CD14-positive monocyte (primary cell): ENCODE measurements around the gene DOCK4. TPM values are rescaled to one million over a fixed set of nuclear protein-coding genes. Genes with fewer than 3 reads are reported as not detected.

Experiments used
- DNase-seq, 3 donors: peaks; one replicate each; pipeline ENCODE4 v3.0.0-alpha.2; 2011 to 2022
- H2AFZ ChIP-seq: 2 replicates; pipeline ENCODE4 v1.6.0; 2012; ENCODE audit warnings: mild to moderate bottlenecking, low read depth, low read length, inconsistent platforms; ENCODE audit not compliant: insufficient read depth, poor library complexity, severe bottlenecking
- H3K27ac ChIP-seq, 2 donors: 1 replicate in 1 of 2; 2 replicates in 1 of 2; pipeline ENCODE4 v1.5.1; 2012 to 2013; ENCODE audit warnings: low read length in 2 of 2, control low read depth in 1 of 2, inconsistent platforms in 1 of 2, low read depth in 1 of 2, mild to moderate bottlenecking in 1 of 2
- H3K27me3 ChIP-seq, 2 donors: one replicate each; pipeline versions ENCODE4 v1.6.0 to v1.6.1; 2011 to 2013; ENCODE audit warnings: low read length in 2 of 2; ENCODE audit not compliant: control insufficient read depth in 2 of 2, insufficient read depth in 2 of 2
- H3K36me3 ChIP-seq, 2 donors: replicated peaks in 1 of 2; 1 replicate in 1 of 2; 2 replicates in 1 of 2; pipeline versions ENCODE4 v1.5.1 to v1.6.1; 2012 to 2013; ENCODE audit warnings: low read length in 2 of 2, control low read depth in 1 of 2, inconsistent platforms in 1 of 2, mild to moderate bottlenecking in 1 of 2; ENCODE audit not compliant: insufficient read depth in 2 of 2, control insufficient read depth in 1 of 2
- H3K4me1 ChIP-seq, 2 donors: 1 replicate in 1 of 2; 2 replicates in 1 of 2; pipeline versions ENCODE4 v1.5.1 to v1.6.1; 2012 to 2013; ENCODE audit warnings: low read length in 2 of 2, control low read depth in 1 of 2, inconsistent platforms in 1 of 2, mild to moderate bottlenecking in 1 of 2, moderate library complexity in 1 of 2; ENCODE audit not compliant: insufficient read depth in 2 of 2, control insufficient read depth in 1 of 2
- H3K4me2 ChIP-seq: replicated peaks from 2 replicates; pipeline ENCODE3; 2012; ENCODE audit warnings: low read length, moderate library complexity, mild to moderate bottlenecking; ENCODE audit not compliant: poor library complexity, severe bottlenecking; ENCODE audit errors: extremely low read depth
- H3K4me3 ChIP-seq, 3 experiments: fragments of 200-600 bp in 1 of 3; sonication (generic) in 1 of 3; replicated peaks in 1 of 3; 1 replicate in 2 of 3; 2 replicates in 1 of 3; pipeline ENCODE4 v1.5.1; 2011 to 2013; ENCODE audit warnings: low read length in 3 of 3, mild to moderate bottlenecking in 3 of 3, control low read depth in 2 of 3, low read depth in 2 of 3, inconsistent platforms in 1 of 3, moderate library complexity in 1 of 3
- H3K79me2 ChIP-seq: 2 replicates; pipeline ENCODE4 v1.6.0; 2012; ENCODE audit warnings: mild to moderate bottlenecking, control low read depth, inconsistent platforms, low read length, moderate library complexity; ENCODE audit not compliant: insufficient read depth
- H3K9ac ChIP-seq: 2 replicates; pipeline ENCODE4 v1.6.0; 2017; ENCODE audit warnings: low read length, mild to moderate bottlenecking; ENCODE audit not compliant: insufficient read depth, poor library complexity, severe bottlenecking
- H3K9me3 ChIP-seq, 2 donors: replicated peaks in 1 of 2; 1 replicate in 1 of 2; 2 replicates in 1 of 2; pipeline versions ENCODE4 v1.5.1 to v1.6.1; 2012 to 2013; ENCODE audit warnings: low read length in 2 of 2, control low read depth in 1 of 2; ENCODE audit not compliant: control insufficient read depth in 1 of 2, insufficient read depth in 1 of 2
- H4K20me1 ChIP-seq: 2 replicates; pipeline ENCODE4 v1.6.0; 2012; ENCODE audit warnings: mild to moderate bottlenecking, low read length, control low read depth, moderate library complexity; ENCODE audit not compliant: insufficient read depth
- H3K27ac Mint-ChIP-seq, 7 donors: one replicate each; pipeline ENCODE4 v1.8.0; 2020; ENCODE audit warnings: mild to moderate bottlenecking in 7 of 7, mixed read lengths in 7 of 7, moderate library complexity in 6 of 7, inconsistent platforms in 2 of 7
- H3K27me3 Mint-ChIP-seq, 3 donors: one replicate each; pipeline ENCODE4 v1.8.0; 2021 to 2022; ENCODE audit warnings: low read depth in 3 of 3, mild to moderate bottlenecking in 3 of 3, mixed read lengths in 3 of 3, moderate library complexity in 3 of 3, inconsistent platforms in 1 of 3
- H3K36me3 Mint-ChIP-seq, 2 donors: one replicate each; pipeline ENCODE4 v1.8.0; 2020; ENCODE audit warnings: mixed read lengths in 2 of 2, inconsistent platforms in 1 of 2, mild to moderate bottlenecking in 1 of 2
- H3K4me1 Mint-ChIP-seq: one replicate; pipeline ENCODE4 v1.8.0; 2020; ENCODE audit warnings: mild to moderate bottlenecking, mixed read lengths
- H3K4me3 Mint-ChIP-seq, 2 donors: one replicate each; pipeline ENCODE4 v1.8.0; 2020; ENCODE audit warnings: mild to moderate bottlenecking in 2 of 2, mixed read lengths in 2 of 2, moderate library complexity in 1 of 2
- H3K9me3 Mint-ChIP-seq, 7 donors: one replicate each; pipeline ENCODE4 v1.8.0; 2020 to 2022; ENCODE audit warnings: mixed read lengths in 7 of 7, mild to moderate bottlenecking in 6 of 7, moderate library complexity in 6 of 7, inconsistent platforms in 2 of 7
- CTCF ChIP-seq: fragments of 200-600 bp; IDR thresholded peaks from one replicate; pipeline ENCODE4 v1.8.0; 2022; ENCODE audit warnings: antibody characterized with exemption, mild to moderate bottlenecking
- WGBS: methylation state at CpG from one replicate; pipeline ENCODE4 v1.1.5; 2013; ENCODE audit warnings: missing lambda C conversion rate; ENCODE audit not compliant: insufficient coverage; 5-methylcytosine and 5-hydroxymethylcytosine counted together
- intact Hi-C, 2 donors: fragments of 100-400 bp; cut with micrococcal nuclease; formaldehyde crosslinking; loops; one replicate each; pipeline versions ENCODE4 v1.15.0 to v1.15.1; 2023
- polyA plus RNA-seq, 3 donors: library from polyadenylated mRNA; depleted of rRNA in 1 of 3; unstranded in 2 of 3; stranded (reverse) in 1 of 3; fragments of 300-500 nt in 2 of 3; fragments of >200 nt in 1 of 3; fragmentation: Illumina TruSeq in 2 of 3; gene quantifications; 1 replicate in 2 of 3; 2 replicates in 1 of 3; pipeline ENCODE4 v1.2.3, GENCODE V29; 2012 to 2021

The DOCK4 gene
- polyA plus RNA-seq, 3 donors = 1.3 to 5.0 (median 2.7) TPM

DNA sequence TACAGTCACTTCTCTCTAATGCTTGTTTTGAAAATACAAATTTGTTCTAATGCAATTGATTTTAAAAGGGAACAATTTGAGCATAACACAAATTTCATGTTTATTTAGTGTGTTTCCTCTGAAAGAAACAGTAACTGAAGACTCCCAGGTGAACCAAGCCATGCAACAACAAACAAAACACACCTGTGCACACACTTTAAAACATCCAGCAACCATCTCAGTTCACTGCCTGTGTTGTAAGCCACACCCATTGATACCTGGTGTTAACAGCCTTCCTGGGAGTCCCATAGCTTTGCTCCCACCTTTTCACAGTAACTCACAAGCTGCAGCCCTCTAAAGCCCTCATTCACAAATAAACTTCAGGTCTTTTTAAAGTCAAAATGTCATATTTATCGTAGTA lies 89.3 kb downstream of the DOCK4 start:
- Histone ChIP-seq H4K20me1 (no peaks in the 10 kb centered on the region), H3K4me3 (no peak overlapping the region), H3K36me3 (no peaks in the 10 kb centered on the region), H3K9me3 (no peaks in the 10 kb centered on the region), H3K4me2 (no peak overlapping the region), H3K27ac (no peak overlapping the region), H3K4me1 (peaks cover 0 to 7% of the 10 kb centered on the region in 2 donors), H2AFZ (no peak overlapping the region), H3K79me2 (no peaks in the 10 kb centered on the region), H3K9ac (no peak overlapping the region), H3K27me3 (no peaks in the 10 kb centered on the region)
- Mint-ChIP-seq H3K27ac (no peak overlapping the region), H3K4me3 (no peak overlapping the region), H3K4me1 (peaks cover 9% of the 10 kb centered on the region), H3K27me3 (peaks cover 0 to 4% (median 3%) of the 10 kb centered on the region in 3 donors), H3K9me3 (peaks cover 0 to 6% (median 0%) of the 10 kb centered on the region in 7 donors), H3K36me3 (no peaks in the 10 kb centered on the region)
- no peak for DNase-seq
- intact Hi-C loops = no loop called here
- TF ChIP-seq CTCF = no peak
- no CpG with 5 or more reads among the region's 1 CpG for WGBS

GRCh38 chr7:112116358-112116757 lies 89.8 kb downstream of the DOCK4 start:
- H3K36me3 ChIP-seq = no peaks in the 10 kb centered on the region
- Mint-ChIP-seq H3K27me3 (peaks cover 0 to 4% (median 3%) of the 10 kb centered on the region in 3 donors), H3K27ac (no peak overlapping the region), H3K4me1 (peaks cover 9% of the 10 kb centered on the region), H3K9me3 (peaks cover 0 to 6% (median 0%) of the 10 kb centered on the region in 7 donors), H3K4me3 (no peak overlapping the region), H3K36me3 (no peaks in the 10 kb centered on the region)
- no peak overlapping the region for H2AFZ ChIP-seq
- H3K4me2 ChIP-seq = no peak overlapping the region
- H3K27me3 ChIP-seq = no peaks in the 10 kb centered on the region
- no peak overlapping the region for H3K4me3 ChIP-seq
- no peak for DNase-seq
- intact Hi-C loops = no loop called here
- 93% methylated on average over 2 of the region's 2 CpGs for WGBS
- no peak overlapping the region for H3K27ac ChIP-seq
- H3K4me1 ChIP-seq = peaks cover 0 to 7% of the 10 kb centered on the region in 2 donors
- TF ChIP-seq CTCF = no peak
- H3K9ac ChIP-seq = no peak overlapping the region
- H3K79me2 ChIP-seq = no peaks in the 10 kb centered on the region
- H4K20me1 ChIP-seq = no peaks in the 10 kb centered on the region
- H3K9me3 ChIP-seq = no peaks in the 10 kb centered on the region
